SK-N-MC (cell line): ENCODE results near the gene HACD1.

Experiments used
- EZH2 ChIP-seq: fragments of 200-600 bp; sonication (generic); IDR thresholded peaks from one replicate; pipeline ENCODE4 v1.6.1; 2017; ENCODE audit warnings: antibody characterized with exemption
- FOXP2 ChIP-seq: optimal IDR thresholded peaks from 2 replicates; pipeline ENCODE3; 2011; ENCODE audit warnings: mild to moderate bottlenecking, moderate library complexity; ENCODE audit not compliant: insufficient read depth; ENCODE audit errors: extremely low read length, control extremely low read depth
- POLR2AphosphoS5 ChIP-seq: IDR thresholded peaks from 2 replicates; pipeline ENCODE4 v1.6.1; 2012; ENCODE audit warnings: mild to moderate bottlenecking, low read depth, low read length, borderline replicate concordance

DNA sequence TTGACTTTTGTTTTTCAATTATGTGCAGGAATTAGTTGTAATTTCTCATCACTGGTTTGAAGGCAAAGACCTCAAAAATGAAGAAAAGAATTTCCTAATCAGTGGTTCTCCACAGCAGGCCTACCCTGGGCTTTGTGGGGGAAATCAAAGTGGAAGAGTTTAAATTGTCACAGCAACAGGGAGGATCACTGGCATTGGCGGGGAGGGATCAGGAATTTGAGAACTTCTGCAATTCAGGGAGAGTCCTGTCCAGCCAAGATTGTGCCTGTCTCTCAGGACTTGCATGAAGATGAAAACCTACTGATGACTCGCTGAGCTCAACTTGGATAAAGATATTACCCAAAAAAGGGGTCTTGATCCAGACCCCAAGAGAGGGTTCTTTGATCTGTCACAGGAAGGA, 70.1 kb downstream of the HACD1 start:
- TF ChIP-seq EZH2, result no peak
- TF ChIP-seq POLR2AphosphoS5, result no peak
- TF ChIP-seq FOXP2, result no peak
